Keratinocyte (primary cell): Measurements from ENCODE around the gene RCE1. TPM values are rescaled to one million over a fixed set of nuclear protein-coding genes. Genes with fewer than 3 reads are reported as not detected.

ENCODE experiments used
- DNase-seq: peaks from one replicate; pipeline ENCODE4 v3.0.0-alpha.2; 2011; ENCODE audit warnings: low read depth, missing footprints, low spot score
- FAIRE-seq: peaks from 2 replicates; lab custom pipeline; 2011; peaks lifted over from hg19 to GRCh38; lab: Jason Lieb, UNC
- H2AFZ ChIP-seq: 2 replicates; pipeline ENCODE4 v1.6.0; 2012; ENCODE audit warnings: low read length, control low read depth, inconsistent platforms; ENCODE audit not compliant: control insufficient read depth
- H3K27ac ChIP-seq: 2 replicates; pipeline ENCODE4 v1.5.1; 2011; ENCODE audit warnings: low read length; ENCODE audit not compliant: control insufficient read depth, insufficient read depth
- H3K27me3 ChIP-seq: 3 replicates; pipeline ENCODE4 v1.6.0; 2011; ENCODE audit warnings: low read length; ENCODE audit not compliant: control insufficient read depth, insufficient read depth; ENCODE audit errors: extremely low read depth
- H3K36me3 ChIP-seq, 2 experiments: 2 replicates in 1 of 2; 3 replicates in 1 of 2; pipeline ENCODE4 v1.5.1; 2011; ENCODE audit warnings: low read length in 2 of 2, mild to moderate bottlenecking in 1 of 2; ENCODE audit not compliant: control insufficient read depth in 2 of 2, insufficient read depth in 2 of 2; ENCODE audit errors: extremely low read depth in 1 of 2
- H3K4me1 ChIP-seq: 3 replicates; pipeline ENCODE4 v1.5.1; 2011; ENCODE audit warnings: low read length; ENCODE audit not compliant: control insufficient read depth, insufficient read depth; ENCODE audit errors: extremely low read depth
- H3K4me2 ChIP-seq: 3 replicates; pipeline ENCODE4 v1.6.0; 2011; ENCODE audit warnings: low read depth, low read length; ENCODE audit not compliant: control insufficient read depth, insufficient read depth; ENCODE audit errors: extremely low read depth
- H3K4me3 ChIP-seq, 3 experiments: fragments of 200-600 bp in 1 of 3; sonication (generic) in 1 of 3; 2 replicates in 2 of 3; 3 replicates in 1 of 3; pipeline ENCODE4 v1.5.1; 2011 to 2016; ENCODE audit warnings: low read length in 3 of 3, mild to moderate bottlenecking in 3 of 3, control low read depth in 2 of 3, inconsistent platforms in 1 of 3, low read depth in 1 of 3, mixed read lengths in 1 of 3, mixed run types in 1 of 3, moderate library complexity in 1 of 3; ENCODE audit not compliant: control insufficient read depth in 2 of 3, insufficient read depth in 2 of 3; ENCODE audit errors: extremely low read depth in 1 of 3
- H3K79me2 ChIP-seq: 2 replicates; pipeline ENCODE4 v1.6.0; 2012; ENCODE audit warnings: low read length; ENCODE audit not compliant: control insufficient read depth, insufficient read depth
- H3K9ac ChIP-seq: 3 replicates; pipeline ENCODE4 v1.6.0; 2011; ENCODE audit warnings: low read length; ENCODE audit not compliant: control insufficient read depth, insufficient read depth; ENCODE audit errors: extremely low read depth
- H3K9me1 ChIP-seq: 3 replicates; pipeline ENCODE4 v1.6.0; 2011; ENCODE audit warnings: low read length; ENCODE audit not compliant: control insufficient read depth, insufficient read depth; ENCODE audit errors: extremely low read depth
- H3K9me3 ChIP-seq: 2 replicates; pipeline ENCODE4 v1.5.1; 2012; ENCODE audit warnings: low read depth, low read length; ENCODE audit not compliant: control insufficient read depth
- H4K20me1 ChIP-seq: 3 replicates; pipeline ENCODE4 v1.6.0; 2011; ENCODE audit warnings: low read length; ENCODE audit not compliant: control insufficient read depth, insufficient read depth; ENCODE audit errors: extremely low read depth
- CTCF ChIP-seq, 3 experiments: IDR thresholded peaks in 1 of 3; conservative IDR thresholded peaks in 1 of 3; optimal IDR thresholded peaks in 1 of 3; 2 replicates in 2 of 3; 3 replicates in 1 of 3; pipeline versions ENCODE3 to v1.5.1; 2011; ENCODE audit warnings: low read length in 3 of 3, mild to moderate bottlenecking in 3 of 3, moderate library complexity in 2 of 3, control low read depth in 1 of 3, inconsistent platforms in 1 of 3; ENCODE audit not compliant: insufficient read depth in 2 of 3; ENCODE audit errors: extremely low read depth in 1 of 3
- EZH2 ChIP-seq: IDR thresholded peaks from one replicate; pipeline ENCODE4 v1.6.1; 2012; ENCODE audit warnings: inconsistent platforms, mild to moderate bottlenecking, low read length, moderate library complexity
- dilution Hi-C: fragments of 300-500 bp; cut with MboI; formaldehyde crosslinking; loops from one replicate; pipeline ENCODE4 v1.7.0; 2020; ENCODE audit warnings: low sequenced_read_pairs; ENCODE audit not compliant: extremely low pct_ligation_motif_present
- polyA plus RNA-seq, 5 experiments: library from polyadenylated mRNA; depleted of rRNA in 3 of 5; stranded (reverse) in 3 of 5; stranded (forward) in 1 of 5; unstranded in 1 of 5; fragments of >200 nt; gene quantifications; 1 replicate in 1 of 5; 2 replicates in 3 of 5; 3 replicates in 1 of 5; pipeline versions ENCODE4 v1.2.1 to v1.2.3, GENCODE V29; 2011 to 2012; ENCODE audit warnings: missing spikeins in 2 of 5, low read depth in 1 of 5, low replicate concordance in 1 of 5

The RCE1 gene
- polyA plus RNA-seq, 1 donor (not counting 4 experiments of a cell fraction or from before 2014, with no cell fraction given) = 11.2 TPM

- H3K79me2 ChIP-seq = no peaks in the 10 kb centered on the region
- peaks cover 0 to 8% of the 10 kb centered on the region in 2 experiments for H3K36me3 ChIP-seq
- no peaks in the 10 kb centered on the region for H4K20me1 ChIP-seq
- dilution Hi-C loops = no loop called here
- H3K27me3 ChIP-seq = no peaks in the 10 kb centered on the region
- H2AFZ ChIP-seq = no peak overlapping the region
- no peak overlapping the region for H3K4me3 ChIP-seq
- DNase-seq (no peak), FAIRE-seq (no peak)
- no peaks in the 10 kb centered on the region for H3K9me3 ChIP-seq
- H3K9me1 ChIP-seq = no peaks in the 10 kb centered on the region
- no peak overlapping the region for H3K4me2 ChIP-seq
- H3K4me1 ChIP-seq = peaks cover 6% of the 10 kb centered on the region
- TF ChIP-seq CTCF (optimal IDR thresholded peaks at IDR 0.05 in 1 of 3, IDR thresholded peaks at IDR 0.05 in 1 of 3, conservative IDR thresholded peaks at IDR 0.05 in 1 of 3; ENCODE audit: extremely low read depth in 1 of 3, insufficient read depth in 2 of 3, low read length in 3 of 3) (no peak), EZH2 (no peak)
- no peak overlapping the region for H3K9ac ChIP-seq
- no peak overlapping the region for H3K27ac ChIP-seq
Measured at GRCh38 chr11:66854729-66855211, 11.5 kb downstream of the RCE1 start.

- Histone ChIP-seq H3K9me3 (no peaks in the 10 kb centered on the region), H3K9ac (peak overlapping the region; percentile 58), H3K4me3 (peak overlapping the region; percentile 34 to 71 (median 48)), H3K27ac (peak overlapping the region; percentile 37), H4K20me1 (no peaks in the 10 kb centered on the region), H3K9me1 (no peaks in the 10 kb centered on the region), H3K79me2 (no peaks in the 10 kb centered on the region), H2AFZ (peak overlapping the region; percentile 33), H3K27me3 (no peaks in the 10 kb centered on the region), H3K4me2 (peak overlapping the region; percentile 66), H3K36me3 (peaks cover 0 to under 1% of the 10 kb centered on the region in 2 experiments), H3K4me1 (peaks cover 6% of the 10 kb centered on the region)
- no peak for FAIRE-seq
- DNase-seq = no peak
- no peak for TF ChIP-seq CTCF (optimal IDR thresholded peaks at IDR 0.05 in 1 of 3, IDR thresholded peaks at IDR 0.05 in 1 of 3, conservative IDR thresholded peaks at IDR 0.05 in 1 of 3; ENCODE audit: extremely low read depth in 1 of 3, insufficient read depth in 2 of 3, low read length in 3 of 3)
- no peak for TF ChIP-seq EZH2
- dilution Hi-C loops = no loop called here
Measured at GRCh38 chr11:66855574-66856495, 12.6 kb downstream of the RCE1 start.
